ENCODE data around the gene VAV3.
"Not testable (repeated sequence)": the region's sequence is repeated elsewhere in the genome, so short reads cannot be mapped to it uniquely, and the experiment has no call there.

The VAV3 gene

DNA sequence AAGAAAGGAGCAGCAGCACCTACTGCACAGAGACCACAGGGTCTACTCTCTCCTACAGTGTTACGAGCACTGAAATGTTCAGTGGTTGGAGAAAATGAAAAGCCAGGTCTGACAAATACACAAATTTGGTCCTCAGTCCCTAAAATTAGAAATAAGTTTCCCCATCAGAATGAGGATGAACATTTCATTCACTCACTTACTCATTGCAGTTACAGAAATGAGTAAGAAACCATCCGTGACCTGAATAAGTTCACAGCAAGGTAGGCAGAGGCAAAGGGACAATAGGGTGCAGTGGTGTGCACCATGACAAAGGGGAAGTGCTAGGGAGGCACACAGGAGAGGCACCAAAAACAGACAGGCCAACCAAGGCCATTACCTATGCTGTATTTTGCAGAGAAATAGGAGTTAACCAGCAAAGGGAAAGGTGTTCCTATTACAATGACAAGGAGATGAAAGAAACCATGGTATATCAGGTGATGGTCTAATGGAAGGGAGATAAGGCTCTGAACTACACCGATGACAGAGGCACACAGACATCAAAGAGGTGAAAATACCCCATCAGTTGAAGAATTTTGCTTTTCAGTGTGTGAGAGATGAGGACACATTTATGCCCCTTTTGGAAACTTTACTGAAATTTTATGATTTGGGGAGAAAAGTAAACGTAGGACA, 29.4 kb downstream of the VAV3 start:
- DNase-seq, result peak in 3 of 4 experiments; percentile 38 to 58 (median 39)

DNA sequence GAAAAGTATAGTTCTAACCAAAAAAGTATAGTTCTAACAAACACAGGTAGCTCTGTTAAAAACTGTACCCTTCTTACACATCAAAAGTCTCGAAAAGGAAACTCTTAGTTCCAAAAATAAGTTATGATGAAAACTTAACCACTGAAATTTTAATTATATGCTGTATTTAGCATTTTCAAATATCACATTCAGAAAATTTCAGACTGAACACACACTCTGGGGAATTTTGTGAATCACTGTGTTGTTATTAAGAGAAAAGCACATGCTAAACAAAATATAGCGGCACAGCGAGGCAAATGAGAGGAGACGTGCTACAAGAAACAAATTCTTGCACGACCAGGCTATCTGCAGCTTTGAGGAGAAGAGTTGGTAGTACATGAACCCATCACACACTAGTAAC, 30.4 kb downstream of the VAV3 start:
- no peak for DNase-seq

DNA sequence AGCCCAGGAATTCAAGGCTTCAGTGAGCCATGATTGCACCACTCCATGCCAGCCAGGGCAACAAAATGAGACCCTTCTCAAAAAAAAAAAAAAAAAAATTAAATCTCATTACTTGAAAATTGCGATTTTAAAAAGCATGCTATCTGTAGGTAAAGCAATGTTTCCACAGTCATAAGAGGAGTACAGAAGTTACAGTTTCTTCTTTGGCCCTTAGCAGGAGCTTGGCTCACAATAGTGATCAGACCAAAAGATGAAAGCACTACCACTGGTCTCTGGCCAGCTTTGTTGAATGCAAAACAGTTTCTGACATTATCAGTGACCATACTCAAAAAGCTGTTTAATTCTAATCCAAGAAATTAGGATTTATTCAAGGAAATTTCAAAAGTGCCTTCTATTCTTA, 31.2 kb downstream of the VAV3 start:
- no peak for DNase-seq

- no peak for DNase-seq
Measured at GRCh38 chr1:107930292-107930691, 34.7 kb downstream of the VAV3 start.

DNA sequence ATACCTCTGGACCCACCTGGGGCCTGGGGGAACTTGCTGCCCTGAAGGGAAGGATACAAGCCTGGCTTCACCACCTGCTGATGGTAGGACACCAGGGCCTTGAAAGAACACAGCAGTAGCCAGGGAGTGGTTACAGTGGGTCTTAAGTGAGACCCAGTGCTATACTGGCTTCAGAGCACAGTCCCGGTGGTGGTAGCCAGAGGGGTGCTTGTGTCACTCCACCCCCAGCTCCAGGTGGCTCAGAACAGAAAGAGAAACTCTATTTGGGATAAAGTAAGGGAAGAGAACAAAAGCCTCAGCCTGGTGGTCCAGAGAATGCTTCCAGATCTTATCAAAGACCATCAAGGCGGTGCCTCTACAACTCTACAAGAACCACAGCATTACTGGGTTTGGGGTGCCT, 37.2 kb downstream of the VAV3 start:
- no peak for DNase-seq

DNA sequence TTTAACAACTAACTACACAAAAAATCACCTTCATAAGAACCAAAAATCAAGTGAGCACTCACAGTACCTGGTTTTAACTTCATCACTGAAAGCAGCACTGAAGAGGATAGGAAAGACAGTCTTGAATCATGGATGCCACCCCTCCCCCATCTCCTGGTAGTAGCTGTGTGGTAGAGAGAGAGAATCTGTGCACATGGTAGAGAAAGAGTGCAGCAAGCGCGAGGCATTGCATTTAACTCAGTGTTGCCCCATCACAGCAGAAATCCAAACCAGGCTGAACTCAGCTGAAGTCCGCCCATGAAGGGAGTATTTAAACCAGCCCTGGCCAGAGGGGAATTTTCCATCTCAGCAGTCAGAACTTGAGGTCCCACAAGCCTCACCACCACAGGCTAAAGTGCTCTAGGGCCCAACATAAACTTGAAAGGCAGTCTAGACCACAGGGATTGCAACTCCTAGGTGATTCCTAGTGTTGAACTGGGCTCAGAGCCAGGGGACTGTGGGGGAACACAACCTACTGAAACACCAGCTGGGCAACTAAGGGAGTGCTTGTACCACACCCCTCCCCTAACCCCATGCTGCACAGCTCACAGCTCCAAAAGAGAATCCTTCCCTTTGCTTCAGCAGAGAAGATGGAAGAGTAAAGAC, 38.4 kb downstream of the VAV3 start:
- peak in 1 of 4 experiments; percentile 5 for DNase-seq

DNA sequence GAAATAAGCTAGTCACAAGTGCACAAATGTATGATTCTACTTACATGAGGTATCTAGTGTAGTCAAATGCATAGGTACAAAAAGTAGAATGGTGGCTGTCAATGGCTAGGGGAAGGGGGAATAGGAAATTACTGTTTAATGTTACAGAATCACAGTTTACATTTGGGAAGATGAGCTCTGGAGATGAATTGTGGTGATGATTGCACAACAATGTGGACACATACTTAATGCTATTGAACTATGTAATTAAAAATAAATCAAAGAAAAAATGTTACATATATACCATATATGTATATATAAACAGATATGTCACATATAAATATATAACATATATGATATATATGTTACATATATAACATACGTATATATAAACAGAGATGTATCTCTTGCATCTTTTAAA, 39.4 kb downstream of the VAV3 start:
- DNase-seq, result no peak

DNA sequence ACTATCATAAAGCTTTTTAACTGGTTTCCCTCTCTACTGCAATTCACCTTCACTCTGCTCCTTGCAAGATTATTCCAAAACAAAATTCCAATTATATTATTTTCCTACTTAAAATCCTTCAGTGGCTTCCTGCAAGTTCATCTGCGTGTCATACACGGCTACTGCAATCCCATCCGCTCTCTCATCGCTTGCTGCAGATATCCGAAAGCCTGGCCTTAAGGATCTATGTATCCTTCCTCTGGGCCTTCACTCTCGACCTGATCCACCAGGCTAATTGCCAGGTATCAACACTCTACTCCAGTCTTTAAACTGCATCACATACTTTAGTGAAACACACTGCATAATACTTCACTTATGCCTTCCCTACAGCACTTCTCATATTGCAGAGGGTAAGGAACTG, 44.0 kb downstream of the VAV3 start:
- no peak for DNase-seq

- no peak for DNase-seq
Measured at GRCh38 chr1:107920561-107920960, 44.4 kb downstream of the VAV3 start.

- peak in 2 of 4 experiments; percentile 19 to 51 for DNase-seq
Measured at GRCh38 chr1:107919953-107920352, 45.0 kb downstream of the VAV3 start.

- peak; percentile 43 to 61 (median 50) for DNase-seq
Measured at GRCh38 chr1:107914119-107914765, 50.7 kb downstream of the VAV3 start.

- DNase-seq, result no peak
Measured at GRCh38 chr1:107912656-107913055, 52.3 kb downstream of the VAV3 start.

DNA sequence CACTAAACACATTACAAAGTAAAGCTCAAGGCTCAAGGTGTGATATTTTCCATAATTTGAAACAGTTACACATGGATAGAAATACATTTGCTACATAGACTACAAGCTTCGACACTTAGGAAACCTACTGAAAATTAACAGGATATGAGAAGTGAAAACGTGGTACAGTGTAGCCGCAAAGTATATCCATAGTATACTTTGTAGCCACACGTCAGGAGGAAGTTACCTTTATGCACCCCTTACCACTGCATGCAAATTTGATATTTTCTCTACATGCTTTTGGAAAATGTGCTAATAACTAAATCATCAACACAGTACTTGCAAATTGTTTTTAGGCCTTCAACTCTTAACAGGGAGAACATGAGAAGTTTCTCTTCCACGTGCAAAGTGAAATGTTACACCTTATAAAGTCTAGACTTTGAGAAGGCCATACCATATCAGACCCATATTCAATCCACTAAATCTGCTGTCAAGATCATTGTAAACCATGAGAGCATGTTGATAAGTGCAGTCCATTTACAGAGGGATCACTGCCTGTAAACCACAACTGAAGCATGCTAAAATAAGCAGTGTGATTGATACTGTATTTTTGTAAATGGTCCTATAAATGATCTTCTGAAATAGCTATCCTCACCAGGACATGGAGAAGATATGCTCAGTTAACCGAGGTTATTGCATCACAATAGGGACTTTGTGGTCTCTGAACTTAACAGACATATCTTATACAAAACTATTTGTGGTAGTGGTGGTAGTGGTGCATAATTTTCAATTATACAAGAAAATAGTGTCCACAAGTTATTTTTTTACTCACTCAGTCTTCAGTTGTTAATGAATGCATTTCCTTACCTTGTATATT, 64.7 kb downstream of the VAV3 start:
- DNase-seq, result no peak

GRCh38 chr1:107899655-107900054, 65.3 kb downstream of the VAV3 start:
- DNase-seq, result no peak

- DNase-seq, result peak; percentile 41 to 64 (median 60)
Measured at GRCh38 chr1:107897438-107898345, 67.3 kb downstream of the VAV3 start.

DNA sequence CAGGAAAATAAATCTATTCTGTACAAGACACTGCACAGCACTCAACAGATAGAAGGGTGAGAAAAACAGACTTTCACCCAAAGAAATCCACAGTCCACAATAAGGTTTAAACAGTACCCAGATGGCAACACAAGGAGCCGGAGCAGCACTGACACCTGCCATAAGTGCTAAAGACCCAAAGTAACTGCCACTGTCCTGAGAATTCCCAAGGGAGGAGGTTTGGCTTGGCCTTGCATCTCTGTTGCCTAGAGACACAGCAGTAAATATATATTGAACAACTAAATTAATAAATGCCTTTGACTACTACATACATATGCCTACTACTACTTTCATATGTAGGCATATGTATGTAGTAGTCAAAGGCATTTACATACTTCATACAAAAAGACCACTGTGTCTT, 68.0 kb downstream of the VAV3 start:
- no peak for DNase-seq

DNA sequence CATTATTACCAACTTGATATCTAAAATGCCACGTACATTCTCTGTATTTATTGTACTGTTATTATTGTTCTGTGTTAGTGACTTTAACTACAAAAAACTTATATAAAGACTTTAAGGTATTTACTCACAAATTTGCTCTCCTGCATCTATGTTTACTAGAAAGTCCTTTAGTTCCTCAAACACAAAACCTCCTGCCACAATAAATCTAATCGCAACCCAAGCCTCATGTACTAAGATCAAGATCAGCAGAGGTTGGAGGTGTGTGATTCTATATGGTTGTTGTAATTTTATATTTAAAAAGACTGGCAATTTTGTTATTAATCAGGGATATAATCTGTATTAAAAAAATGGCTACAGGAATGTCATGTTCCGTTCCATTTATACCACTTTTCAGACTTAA, 68.6 kb downstream of the VAV3 start:
- no peak for DNase-seq

- no peak for DNase-seq
Measured at GRCh38 chr1:107895403-107896191, 69.4 kb downstream of the VAV3 start.

DNA sequence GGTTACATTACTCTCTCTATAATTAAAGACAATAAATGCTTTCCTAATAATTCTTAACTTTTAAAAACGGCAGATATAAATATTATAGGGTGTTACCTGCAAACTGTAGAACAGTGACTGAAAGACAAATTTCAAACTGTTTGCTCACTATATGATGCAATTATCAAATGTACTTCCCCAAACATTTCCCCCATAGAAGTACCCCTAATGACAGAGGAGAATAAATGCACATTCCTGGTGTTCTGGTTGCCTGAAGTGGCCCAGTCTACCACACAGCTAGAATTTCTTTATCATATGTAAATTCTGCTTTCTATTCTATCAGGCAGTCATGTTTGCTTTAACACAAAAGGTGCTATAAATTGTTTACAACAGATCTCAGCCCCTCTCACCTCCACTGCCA, 70.4 kb downstream of the VAV3 start:
- peak in 2 of 4 experiments; percentile 23 to 28 for DNase-seq

DNA sequence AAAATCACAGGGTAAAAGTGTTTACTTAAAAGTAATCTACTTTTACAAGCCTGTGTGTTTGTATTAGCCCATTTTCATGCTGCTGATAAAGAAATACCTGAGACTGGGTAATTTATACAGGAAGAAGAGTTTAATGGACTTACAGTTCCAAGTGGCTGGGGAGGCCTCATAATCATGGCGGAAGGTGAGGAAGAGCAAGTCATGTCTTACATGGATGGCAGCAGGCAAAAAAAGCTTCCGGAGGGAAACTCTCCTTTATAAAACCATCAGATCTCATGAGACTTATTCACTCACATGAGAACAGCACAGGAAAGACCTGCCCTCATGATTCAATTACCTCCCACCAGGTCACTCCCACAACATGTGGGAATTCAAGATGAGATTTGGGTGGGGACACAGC, 71.6 kb downstream of the VAV3 start:
- not testable (repeated sequence) for DNase-seq

- no peak for DNase-seq
Measured at GRCh38 chr1:107889524-107889923, 75.5 kb downstream of the VAV3 start.
